Stimulated activated CD8-positive, alpha-beta memory T cell treated with anti-CD3 and anti-CD28 coated beads, Interleukin-7, amount 100 ng/mL, for 24 hours (primary cell): ENCODE data around the gene CLEC17A.
"Not testable (repeated sequence)": the region's sequence is repeated elsewhere in the genome, so short reads cannot be mapped to it uniquely, and the experiment has no call there.

Experiments used
- DNase-seq: peaks from one replicate; pipeline ENCODE4 v3.0.0-alpha.2; 2020; ENCODE audit warnings: low read depth

CLEC17A gene

GRCh38 chr19:14580623-14581237, 2.2 kb upstream of the CLEC17A start:
- no peak for DNase-seq

GRCh38 chr19:14584372-14584771, 1.5 kb downstream of the CLEC17A start:
- not testable (repeated sequence) for DNase-seq

- DNase-seq = not testable (repeated sequence)
Observed at GRCh38 chr19:14585187-14585586, 2.3 kb downstream of the CLEC17A start.

GRCh38 chr19:14589433-14589832, 6.5 kb downstream of the CLEC17A start:
- DNase-seq = not testable (repeated sequence)

- no peak for DNase-seq
Observed at GRCh38 chr19:14595558-14595957, 12.7 kb downstream of the CLEC17A start.

GRCh38 chr19:14599548-14600147, 16.8 kb downstream of the CLEC17A start:
- DNase-seq = no peak

GRCh38 chr19:14603990-14604387, 21.1 kb downstream of the CLEC17A start:
- DNase-seq = no peak

- DNase-seq = no peak
Observed at GRCh38 chr19:14606627-14607026, 23.7 kb downstream of the CLEC17A start.

- no peak for DNase-seq
Observed at GRCh38 chr19:14611051-14611450, 28.2 kb downstream of the CLEC17A start.

- DNase-seq = not testable (repeated sequence)
Observed at GRCh38 chr19:14612242-14612641, 29.4 kb downstream of the CLEC17A start.

- no peak for DNase-seq
Observed at GRCh38 chr19:14612657-14613056, 29.8 kb downstream of the CLEC17A start.

- DNase-seq = not testable (repeated sequence)
Observed at GRCh38 chr19:14613399-14614098, 30.7 kb downstream of the CLEC17A start.

- no peak for DNase-seq
Observed at GRCh38 chr19:14614099-14614412, 31.2 kb downstream of the CLEC17A start.

GRCh38 chr19:14615623-14616022, 32.7 kb downstream of the CLEC17A start:
- DNase-seq = no peak

GRCh38 chr19:14616407-14616806, 33.5 kb downstream of the CLEC17A start:
- DNase-seq = no peak

- no peak for DNase-seq
Observed at GRCh38 chr19:14619404-14619803, 36.5 kb downstream of the CLEC17A start.

- not testable (repeated sequence) for DNase-seq
Observed at GRCh38 chr19:14624491-14624890, 41.6 kb downstream of the CLEC17A start.

GRCh38 chr19:14629557-14629956, 46.7 kb downstream of the CLEC17A start:
- no peak for DNase-seq

- no peak for DNase-seq
Observed at GRCh38 chr19:14632286-14632685, 49.4 kb downstream of the CLEC17A start.

- DNase-seq = no peak
Observed at GRCh38 chr19:14639536-14640277, 56.8 kb downstream of the CLEC17A start.

- no peak for DNase-seq
Observed at GRCh38 chr19:14648506-14648905, 65.6 kb downstream of the CLEC17A start.

GRCh38 chr19:14649020-14649419, 66.1 kb downstream of the CLEC17A start:
- no peak for DNase-seq

- DNase-seq = no peak
Observed at GRCh38 chr19:14650161-14650560, 67.3 kb downstream of the CLEC17A start.
